GM12891 (cell line): Measurements from ENCODE around the gene SBNO1.

Experiments
- POLR2A ChIP-seq: IDR thresholded peaks from 2 replicates; pipeline ENCODE4 v1.6.1; 2011; ENCODE audit warnings: low read depth, low read length, control low read depth
- POLR2AphosphoS5 ChIP-seq: IDR thresholded peaks from 2 replicates; pipeline ENCODE4 v1.6.1; 2011; ENCODE audit warnings: low read depth, low read length, control low read depth
- POU2F2 ChIP-seq: IDR thresholded peaks from 2 replicates; pipeline ENCODE4 v1.6.1; 2011; ENCODE audit warnings: low read depth, mild to moderate bottlenecking, control low read depth, low read length, moderate library complexity
- SPI1 ChIP-seq: IDR thresholded peaks from 2 replicates; pipeline ENCODE4 v1.6.1; 2011; ENCODE audit warnings: low read depth, low read length, control low read depth
- TAF1 ChIP-seq: IDR thresholded peaks from 2 replicates; pipeline ENCODE4 v1.6.1; 2011; ENCODE audit warnings: low read depth, low read length, control low read depth

- TF ChIP-seq POLR2A (no peak), POLR2AphosphoS5 (no peak), SPI1 (no peak), TAF1 (no peak), POU2F2 (no peak)
Observed at GRCh38 chr12:123283461-123283860, 81.2 kb downstream of the SBNO1 start.
